ENCODE measurements around the gene SGIP1. TPM values are rescaled to one million over a fixed set of nuclear protein-coding genes. Genes with fewer than 3 reads are reported as not detected.
"Not testable (repeated sequence)": the region's sequence is repeated elsewhere in the genome, so short reads cannot be mapped to it uniquely, and the experiment has no call there.

The SGIP1 gene
- total RNA-seq, 1 donor from 2014 or later = 9.2 TPM

DNA sequence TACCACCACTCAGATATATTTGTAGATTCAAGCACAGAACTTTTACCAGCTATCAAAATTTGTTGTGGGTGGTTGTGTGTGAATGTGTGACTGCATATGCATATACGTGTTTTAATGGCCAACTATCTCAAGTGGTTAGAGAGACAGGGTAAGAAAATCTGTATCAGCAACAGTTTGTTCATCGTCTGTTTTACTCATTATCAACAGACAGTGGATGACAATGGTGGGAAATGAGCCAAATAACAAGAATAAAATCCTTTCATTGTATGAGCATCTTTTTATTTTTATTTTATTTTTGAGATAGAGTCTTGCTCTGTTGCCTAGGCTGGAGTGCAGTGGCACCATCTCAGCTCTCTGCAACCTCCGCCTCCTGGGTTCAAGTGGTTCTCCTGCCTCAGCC, 195.6 kb downstream of the SGIP1 start:
- DNase-seq (ENCODE audit: low read depth) = no peak

DNA sequence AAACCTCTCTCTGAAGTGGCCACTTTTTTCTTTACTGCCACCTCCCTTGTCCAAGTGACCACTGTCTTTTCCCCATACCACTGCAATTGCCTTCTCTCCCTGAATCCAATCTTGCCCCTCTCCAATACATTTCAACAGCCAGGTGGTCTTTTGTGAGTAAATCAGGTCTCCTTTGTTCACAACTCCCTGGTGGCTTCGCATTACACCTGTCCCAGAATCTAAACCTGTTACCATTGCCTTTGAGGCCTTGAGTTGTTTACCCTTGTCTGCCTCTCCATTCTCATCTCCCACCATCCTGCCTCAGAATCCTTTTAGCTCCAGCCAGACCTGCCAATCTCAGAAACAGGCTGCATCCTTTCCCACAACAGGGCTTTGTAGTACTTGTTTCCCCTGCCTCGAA, 196.5 kb downstream of the SGIP1 start:
- DNase-seq (ENCODE audit: low read depth) = no peak

DNA sequence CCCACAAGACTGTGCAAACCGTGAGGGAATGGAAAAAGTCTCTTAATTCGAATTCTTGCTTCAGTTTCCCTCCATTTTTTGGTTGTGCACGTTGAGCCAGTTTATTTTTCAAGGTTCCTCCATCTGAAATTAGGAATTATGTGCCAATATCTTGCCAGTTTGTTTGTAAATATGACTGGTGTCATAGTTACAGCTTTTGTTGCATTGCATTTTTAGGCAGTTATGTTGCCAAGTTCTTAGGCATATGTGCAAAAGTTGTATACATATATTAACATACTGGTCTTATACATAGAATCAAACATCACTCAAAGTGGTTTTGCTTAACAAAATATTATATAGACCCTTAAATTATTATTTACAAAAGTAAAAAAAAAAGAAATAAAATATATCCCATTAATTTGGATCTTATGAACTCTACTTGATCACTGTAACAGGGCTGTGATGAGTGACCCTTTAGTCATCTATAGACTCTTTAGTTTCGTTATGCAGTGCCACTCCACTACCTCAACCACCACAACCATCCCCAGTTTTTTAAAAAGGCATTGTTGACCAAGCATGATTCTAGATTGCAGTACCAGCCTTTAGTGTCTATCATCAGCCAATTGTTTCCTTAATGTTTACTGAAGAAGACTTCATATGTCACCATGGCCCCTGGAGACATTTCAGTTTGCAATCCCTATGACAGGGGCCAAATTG, 197.4 kb downstream of the SGIP1 start:
- no peak for DNase-seq (ENCODE audit: low read depth)

DNA sequence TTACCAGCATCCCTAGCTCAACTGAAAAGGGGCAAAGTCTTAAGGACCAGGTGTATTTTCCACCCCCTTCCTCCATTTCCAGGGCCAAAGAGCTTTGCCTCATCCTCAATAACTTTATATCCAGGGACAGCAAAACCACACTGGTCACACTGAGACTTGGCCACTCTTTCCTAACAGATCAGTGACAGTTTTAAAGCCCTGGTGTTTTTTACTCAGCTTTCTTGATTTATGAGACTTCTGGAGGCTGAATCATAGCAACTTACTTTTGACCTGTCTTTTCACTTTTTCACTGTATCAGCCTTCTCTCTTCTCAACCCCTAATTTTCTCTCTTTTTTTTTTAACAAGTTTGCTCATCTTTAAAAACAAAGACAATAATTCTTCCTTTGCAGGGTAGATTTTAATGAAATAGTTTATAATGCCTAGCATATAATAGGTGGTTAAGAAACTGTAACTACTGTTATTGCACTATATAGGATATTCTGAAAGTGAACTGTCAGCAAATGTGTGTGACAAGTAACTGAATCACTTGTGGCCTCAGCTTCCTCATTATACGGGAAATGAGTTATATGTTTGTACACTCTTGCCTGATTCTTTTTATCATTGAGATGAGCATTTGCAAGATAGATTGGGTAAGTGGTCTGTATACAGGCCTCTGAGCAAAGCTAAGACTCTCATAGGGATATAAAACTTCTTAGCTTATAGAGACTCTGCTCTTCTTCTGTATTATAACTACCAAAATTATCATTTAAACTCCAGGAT, 198.6 kb downstream of the SGIP1 start:
- DNase-seq (ENCODE audit: low read depth) = no peak

DNA sequence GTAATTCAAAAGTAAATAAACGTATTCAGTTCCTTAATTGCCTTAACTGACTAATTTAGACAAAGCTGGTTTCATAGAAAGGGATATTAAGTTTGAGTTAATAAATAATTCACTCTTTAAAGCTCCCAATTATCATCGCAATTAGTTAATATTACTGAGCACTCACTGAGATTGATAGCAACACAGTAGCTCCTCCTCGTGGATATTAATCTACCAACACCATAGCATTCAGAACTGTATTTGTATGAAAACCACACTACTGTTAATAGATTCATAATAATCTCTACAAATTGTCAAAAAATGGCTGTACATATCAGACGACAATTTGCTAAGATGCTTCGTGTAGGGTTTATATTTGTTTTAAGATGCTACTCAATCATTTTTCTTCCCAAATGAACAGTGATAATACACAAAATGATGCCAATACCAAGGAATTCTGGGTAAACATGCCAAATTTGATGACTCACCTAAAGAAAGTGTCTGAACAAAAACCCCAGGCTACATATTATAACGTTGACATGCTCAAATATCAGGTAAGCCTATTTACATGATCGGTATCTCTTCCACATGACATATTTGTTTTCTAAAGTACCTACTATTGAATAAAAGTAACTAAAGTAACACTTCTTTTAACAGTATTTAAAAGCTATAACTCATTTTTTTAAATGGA, 199.5 kb downstream of the SGIP1 start:
- DNase-seq (ENCODE audit: low read depth) = peak; percentile 18

DNA sequence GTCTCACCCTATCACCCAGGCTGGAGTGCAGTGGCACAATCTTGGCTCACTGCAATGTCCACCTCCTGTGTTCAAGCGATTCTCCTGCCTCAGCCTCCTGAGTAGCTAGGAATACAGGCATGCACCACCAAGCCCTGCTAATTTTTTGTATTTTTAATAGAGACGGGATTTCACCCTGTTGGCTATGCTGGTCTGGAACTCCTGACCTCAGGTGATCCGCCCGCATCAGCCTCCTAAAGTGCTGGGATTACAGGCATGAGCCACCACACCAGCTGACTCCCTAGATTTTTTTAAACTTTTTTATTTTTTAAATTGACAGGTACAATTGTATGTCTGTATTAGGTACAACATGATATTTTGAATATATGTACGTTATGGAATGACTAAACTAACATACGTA, 200.6 kb downstream of the SGIP1 start:
- not testable (repeated sequence) for DNase-seq (ENCODE audit: low read depth)

DNA sequence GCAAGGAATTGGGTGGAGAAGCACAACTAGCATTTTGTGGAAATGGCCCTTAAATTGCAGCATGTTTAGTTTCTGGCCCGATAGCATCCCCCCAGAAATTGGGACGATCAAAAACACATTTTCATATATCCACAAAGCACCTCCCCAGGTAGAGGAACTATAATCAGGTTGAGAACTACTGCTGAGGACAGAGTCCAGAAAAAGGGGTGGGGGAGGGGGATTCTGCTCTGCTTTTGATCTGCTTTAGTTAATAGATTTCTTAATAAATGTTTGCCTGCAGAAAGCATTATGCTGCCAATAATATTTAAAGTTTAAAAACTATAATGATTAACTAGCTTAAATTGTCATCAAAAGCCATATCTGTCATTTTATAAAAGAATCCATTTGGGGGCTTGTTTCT, 203.9 kb downstream of the SGIP1 start:
- DNase-seq (ENCODE audit: low read depth) = no peak

DNA sequence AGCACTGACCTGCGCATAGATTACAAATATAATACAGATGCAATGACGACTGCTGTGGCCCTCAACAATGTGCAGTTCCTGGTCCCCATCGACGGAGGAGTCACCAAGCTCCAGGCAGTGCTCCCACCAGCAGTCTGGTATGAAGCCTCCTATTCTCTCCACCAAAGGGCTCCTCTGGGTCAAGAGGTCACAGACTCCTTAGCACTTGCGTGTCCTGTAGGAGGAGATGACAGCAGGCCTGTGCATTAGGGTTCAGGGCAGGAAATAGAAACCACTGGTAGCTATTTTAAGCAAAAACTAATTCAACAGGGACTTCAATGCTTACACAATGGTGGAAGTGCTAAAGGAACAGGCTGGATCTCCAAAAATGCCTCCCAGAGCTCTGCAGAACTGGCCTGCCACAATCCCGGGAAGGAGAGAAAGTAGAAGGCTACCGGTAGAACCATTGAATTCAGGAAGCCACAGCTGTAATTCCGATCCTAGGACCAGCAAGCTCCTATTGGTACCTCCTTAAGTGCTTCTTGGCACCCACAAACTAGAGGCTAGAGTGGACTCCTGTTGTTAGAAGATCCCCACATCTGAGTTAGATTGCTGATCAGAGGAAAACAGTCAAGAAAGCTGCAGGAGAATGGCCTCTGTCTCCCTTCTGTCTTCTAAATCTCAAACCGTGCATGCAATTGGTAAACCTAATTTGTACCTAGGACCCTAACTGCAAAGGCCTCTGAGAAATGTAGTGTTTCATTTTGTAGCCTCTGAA, 205.6 kb downstream of the SGIP1 start:
- DNase-seq (ENCODE audit: low read depth) = no peak

DNA sequence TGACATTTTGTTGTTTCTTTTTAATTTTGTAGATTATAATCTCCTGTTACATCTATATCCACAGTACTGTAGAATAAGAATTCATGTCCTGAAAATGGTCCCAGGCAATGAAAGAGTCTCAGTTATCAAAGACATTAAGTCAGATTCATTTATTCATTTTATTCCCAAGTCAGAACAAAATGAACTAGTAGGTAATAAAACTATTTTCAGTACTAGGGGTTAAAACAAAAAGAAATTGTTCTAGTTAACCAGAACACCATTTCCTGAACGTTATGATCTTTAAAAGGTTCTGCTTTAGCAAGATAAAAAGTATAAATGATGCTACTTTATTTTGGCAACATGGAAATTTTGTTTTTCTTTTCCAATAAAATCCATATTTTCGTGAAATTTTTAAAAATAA, 211.5 kb downstream of the SGIP1 start:
- DNase-seq (ENCODE audit: low read depth) = no peak

DNA sequence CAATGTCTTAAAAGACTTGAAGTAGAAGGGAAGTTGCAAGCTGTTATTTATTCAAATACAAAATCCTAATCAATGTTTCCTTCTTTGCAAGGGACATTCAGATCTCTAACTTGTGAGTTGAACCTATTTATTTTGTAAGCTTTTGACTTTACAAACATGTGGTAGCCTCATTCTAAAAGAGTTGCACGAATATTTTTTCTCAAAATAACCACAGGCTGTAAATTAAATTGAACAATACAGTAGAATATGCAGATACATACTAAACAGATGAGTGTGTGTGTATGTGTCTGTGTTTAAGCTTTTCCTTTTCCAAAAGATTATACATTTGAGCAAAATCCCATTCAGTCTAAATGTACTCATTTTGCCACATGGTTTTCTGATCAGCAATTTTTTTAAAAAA, 213.5 kb downstream of the SGIP1 start:
- DNase-seq (ENCODE audit: low read depth) = no peak

DNA sequence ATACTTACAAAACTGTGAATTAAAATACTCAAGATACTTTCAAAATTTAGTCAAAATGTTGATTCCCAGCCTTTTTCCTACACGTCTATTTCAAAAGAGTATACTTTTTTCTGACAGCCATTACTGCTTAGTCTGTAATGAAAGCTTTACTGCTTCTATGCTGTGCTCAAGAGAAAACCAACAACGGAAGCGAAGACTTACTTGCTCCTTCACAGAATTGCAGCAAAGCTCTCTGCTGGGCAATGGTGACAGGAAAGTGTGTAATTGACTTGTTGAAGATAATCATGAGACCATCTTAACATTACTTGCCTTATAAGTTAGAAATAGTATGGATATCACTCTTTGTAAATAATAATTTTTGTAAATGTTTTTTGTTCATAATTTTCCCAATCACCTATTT, 216.6 kb downstream of the SGIP1 start:
- DNase-seq (ENCODE audit: low read depth) = no peak

DNA sequence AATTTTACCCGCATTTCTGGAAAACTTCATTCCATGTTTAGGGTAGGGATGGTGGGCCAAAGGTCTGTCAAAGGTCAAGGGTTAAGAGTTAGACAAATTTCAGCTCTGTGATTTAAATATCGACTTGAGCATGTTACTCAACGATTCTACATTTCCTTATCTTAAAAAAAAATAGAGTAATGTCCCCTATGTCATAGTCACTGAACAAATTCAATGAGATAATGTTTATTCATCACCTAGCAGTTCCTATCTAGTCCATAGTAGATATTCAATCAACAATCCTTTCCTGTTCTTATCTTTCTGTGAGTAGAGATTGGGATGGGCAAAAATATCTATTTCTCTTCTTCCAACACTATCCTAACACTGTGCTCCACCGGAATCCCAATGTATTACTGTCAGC, 217.2 kb downstream of the SGIP1 start:
- DNase-seq (ENCODE audit: low read depth) = no peak

DNA sequence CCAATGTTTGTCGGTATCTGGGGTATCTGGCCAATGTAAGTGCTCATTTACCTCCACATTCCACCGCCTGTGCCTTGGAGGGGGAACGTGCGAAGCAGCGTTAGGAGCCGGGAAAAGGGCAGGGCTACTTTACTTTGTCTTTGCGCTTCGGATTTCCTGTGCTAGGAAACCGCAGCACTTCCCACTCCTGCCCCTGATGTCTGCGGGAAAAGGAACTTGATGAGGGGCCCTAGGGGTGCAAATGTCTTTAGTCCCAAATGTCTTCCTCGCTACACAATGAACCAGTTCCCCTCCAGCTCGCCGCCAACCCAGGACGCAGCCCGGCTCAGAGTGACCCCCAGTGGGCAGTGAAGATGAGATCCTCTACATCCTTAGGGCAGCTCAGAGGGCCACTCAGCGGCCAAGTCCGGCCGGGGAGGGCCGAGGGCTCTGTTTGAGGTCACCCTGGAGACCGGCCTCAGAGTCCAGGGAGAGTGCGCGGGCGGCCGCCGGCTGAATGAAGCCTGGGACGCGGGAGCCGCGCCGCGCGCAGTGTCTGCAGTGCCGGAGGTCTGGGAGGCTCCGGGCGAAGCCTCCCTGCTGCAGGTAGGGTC, 218.1 kb downstream of the SGIP1 start, which contains the start of gene DYNLT5:
Gene DYNLT5, plus strand, starts transcription at position 460 of the 593 bp plus-strand sequence. CDS start 2,200 bp downstream, outside the sequence.
- DNase-seq (ENCODE audit: low read depth) = peak; percentile 4

DNA sequence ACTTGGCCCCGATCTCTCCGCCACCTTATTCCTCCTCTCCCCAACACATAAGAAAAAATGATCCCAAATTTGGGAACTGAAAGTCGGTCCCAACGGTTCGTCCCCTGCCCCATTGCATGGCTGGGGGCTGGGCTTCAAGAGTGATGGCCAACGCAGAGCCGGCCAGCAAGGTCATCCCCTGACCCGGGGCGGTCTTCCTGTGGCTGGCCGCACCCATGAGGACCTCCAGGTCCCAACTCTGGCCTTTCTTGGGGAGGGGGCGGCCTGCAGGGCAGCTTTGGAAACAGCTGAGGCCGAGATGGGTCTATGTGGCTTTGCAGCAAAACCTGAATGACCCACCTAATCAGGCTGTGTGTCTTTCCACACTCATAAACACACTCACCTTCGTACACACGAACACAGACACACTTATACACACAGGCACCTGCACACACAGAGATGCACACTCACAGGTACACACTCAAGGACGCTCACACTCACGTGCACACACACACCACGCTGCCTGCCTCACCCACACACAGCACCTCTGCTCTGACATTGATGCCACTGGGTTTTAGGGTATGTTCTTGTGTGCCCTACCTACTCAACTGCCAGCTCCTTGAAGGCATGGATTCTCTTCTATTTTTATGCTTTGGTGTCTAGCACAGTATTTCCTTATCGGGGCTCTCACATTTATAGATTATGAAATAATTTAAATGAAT, 218.9 kb downstream of the SGIP1 start:
- no peak for DNase-seq (ENCODE audit: low read depth)

DNA sequence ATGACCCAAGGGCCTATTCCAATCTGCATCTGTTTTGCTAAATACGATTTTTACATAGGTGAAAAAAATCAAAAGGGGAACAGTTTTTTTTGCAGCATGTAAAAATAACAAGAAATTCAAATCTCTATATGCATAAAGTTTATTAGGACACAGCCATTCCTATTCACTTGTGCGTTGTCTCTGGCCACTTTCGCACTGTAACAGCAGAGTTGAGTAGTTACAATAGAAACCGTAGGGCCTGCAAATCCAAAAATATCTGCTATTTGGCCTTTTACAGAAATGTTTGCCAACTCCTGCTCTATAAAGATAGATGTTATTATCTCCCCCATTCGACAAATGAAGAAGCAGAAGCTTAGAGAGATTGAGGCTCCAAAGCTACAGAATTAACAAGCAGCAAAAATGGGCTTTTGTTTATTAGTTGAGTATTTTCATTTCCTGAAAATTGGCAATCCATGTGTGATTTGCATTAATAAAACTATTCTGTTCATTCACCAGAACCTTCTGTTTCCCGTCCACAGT, 223.8 kb downstream of the SGIP1 start:
- DNase-seq (ENCODE audit: low read depth) = no peak

DNA sequence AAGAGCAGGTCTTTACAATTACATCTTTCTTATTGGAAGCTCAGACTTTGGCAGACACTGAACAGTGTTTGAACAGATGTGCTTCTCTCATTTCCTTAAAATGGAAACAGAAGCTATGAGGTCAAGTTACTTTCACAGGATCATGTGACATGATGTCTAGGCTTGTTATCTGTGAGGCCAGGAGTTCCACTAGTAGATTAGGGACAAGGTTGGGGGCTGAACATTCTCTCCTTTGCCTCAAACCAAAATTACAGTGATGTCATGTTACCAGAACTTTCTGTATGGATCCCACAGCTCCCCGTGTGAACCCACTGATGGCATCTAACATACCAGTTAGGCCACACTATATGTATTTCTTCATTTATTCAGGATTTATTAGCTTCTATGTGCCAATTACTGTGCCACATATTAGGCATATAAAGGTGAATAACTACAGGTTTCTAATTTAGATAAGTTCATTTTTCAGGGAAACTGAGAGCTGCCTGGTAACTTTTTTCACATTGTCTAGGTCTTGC, 224.3 kb downstream of the SGIP1 start:
- DNase-seq (ENCODE audit: low read depth) = no peak

DNA sequence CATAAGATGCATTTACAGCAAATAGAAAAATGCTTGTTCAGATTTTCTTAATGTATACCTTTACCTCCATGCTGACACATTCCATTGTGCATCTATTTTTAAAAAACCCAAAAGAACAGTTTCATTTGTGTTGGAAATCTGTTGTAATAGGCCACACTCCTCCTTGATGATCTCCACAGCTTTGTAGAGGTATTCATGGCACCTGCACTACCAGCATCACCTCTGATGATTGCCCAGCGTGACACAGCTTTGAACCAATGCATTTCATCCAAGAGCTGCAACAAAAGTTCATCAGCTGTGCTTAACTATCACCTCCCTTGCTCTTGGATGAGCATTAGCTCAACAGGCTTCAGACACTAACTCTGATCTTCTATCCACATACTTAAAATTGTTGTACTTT, 226.6 kb downstream of the SGIP1 start:
- DNase-seq (ENCODE audit: low read depth) = no peak

DNA sequence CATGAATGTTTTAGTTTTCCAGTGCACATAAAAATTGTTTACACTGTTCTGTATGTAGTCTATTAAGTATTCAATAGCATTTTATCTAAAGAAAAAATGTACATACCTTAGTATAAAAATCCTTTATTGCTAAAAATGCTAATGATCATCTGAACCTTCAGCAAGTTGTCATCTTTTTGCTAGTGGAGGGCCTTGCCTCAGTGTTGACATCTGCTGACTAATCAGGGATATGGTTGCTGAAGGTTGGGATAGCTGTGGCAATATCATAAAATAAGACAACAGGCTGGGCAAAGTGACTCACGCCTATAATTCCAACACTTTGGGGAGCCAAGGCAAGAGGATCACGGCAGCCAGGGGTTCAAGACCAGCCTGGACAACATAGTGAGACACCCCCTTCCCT, 227.3 kb downstream of the SGIP1 start:
- DNase-seq (ENCODE audit: low read depth) = peak; percentile 10

DNA sequence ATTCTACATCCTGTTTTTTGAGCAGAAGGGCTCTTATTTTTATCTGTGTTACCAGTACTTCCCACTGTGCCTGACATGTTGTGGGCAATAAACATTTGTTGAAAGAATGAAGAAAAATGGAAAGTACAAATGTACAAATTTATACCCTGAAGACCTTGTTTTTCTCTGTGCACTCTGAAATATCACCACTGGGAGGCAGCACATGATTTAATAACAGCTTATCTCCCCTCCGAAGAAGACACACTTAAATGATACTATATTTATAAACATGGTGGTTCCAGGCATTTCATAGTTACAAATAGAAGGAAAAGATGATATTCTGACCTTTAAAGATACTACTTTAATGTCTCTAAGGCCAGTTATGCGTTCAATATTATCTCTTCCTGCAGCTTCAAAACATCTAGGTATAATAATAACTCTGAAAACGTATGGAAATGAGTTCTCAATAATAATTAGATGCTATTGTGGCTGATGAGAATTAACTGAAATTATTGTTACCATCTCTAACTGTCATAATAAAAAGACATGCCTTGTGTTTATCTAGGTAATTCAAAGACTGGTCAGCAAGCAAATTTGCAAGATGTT, 231.1 kb downstream of the SGIP1 start:
- DNase-seq (ENCODE audit: low read depth) = peak; percentile 60

DNA sequence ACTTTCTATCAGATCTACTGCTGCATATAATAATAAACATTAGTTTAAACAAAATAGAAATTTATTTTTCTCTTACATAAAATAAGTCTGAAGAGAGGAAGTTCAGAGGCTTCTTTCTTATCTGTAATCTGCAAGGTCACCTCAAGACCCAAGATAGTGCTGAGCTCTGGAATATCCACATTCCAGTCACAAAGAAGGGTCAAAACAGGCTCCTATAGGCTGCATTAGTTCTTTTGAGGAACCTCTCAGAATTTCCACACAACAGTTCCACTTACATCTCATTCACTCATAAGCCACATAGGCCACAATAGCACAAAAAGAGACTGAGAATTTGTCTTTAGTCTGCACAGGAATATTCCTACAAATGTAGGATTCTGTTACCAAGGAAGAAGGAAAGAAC, 233.7 kb downstream of the SGIP1 start:
- DNase-seq (ENCODE audit: low read depth) = no peak

All from renal cortical epithelial cell (primary cell).